Karpas-422 (cell line): ENCODE data around the gene STX8. TPM values are rescaled to one million over a fixed set of nuclear protein-coding genes. Genes with fewer than 3 reads are reported as not detected.
"Not testable (repeated sequence)": the region's sequence is repeated elsewhere in the genome, so short reads cannot be mapped to it uniquely, and the experiment has no call there.

Experiments
- DNase-seq: peaks from one replicate; pipeline ENCODE4 v3.0.0-alpha.2; 2015
- H2AFZ ChIP-seq: fragments of 200-600 bp; sonication (generic); 2 replicates; pipeline ENCODE4 v1.6.1; 2014; ENCODE audit warnings: antibody characterized with exemption, low read length, mixed read lengths
- H3K27ac ChIP-seq: fragments of 200-600 bp; sonication (generic); 2 replicates; pipeline ENCODE4 v1.5.1; 2014; ENCODE audit warnings: mild to moderate bottlenecking, low read length, moderate library complexity
- H3K27me3 ChIP-seq: fragments of 200-600 bp; sonication (generic); 2 replicates; pipeline ENCODE4 v1.6.1; 2014; ENCODE audit warnings: low read length, mixed read lengths
- H3K36me3 ChIP-seq: fragments of 200-600 bp; sonication (generic); 2 replicates; pipeline ENCODE4 v1.6.1; 2014; ENCODE audit warnings: low read length, mixed read lengths; ENCODE audit not compliant: insufficient read depth
- H3K4me1 ChIP-seq: fragments of 200-600 bp; sonication (generic); 2 replicates; pipeline ENCODE4 v1.6.1; 2014; ENCODE audit warnings: mild to moderate bottlenecking, low read length, mixed read lengths
- H3K4me2 ChIP-seq: fragments of 200-600 bp; sonication (generic); 2 replicates; pipeline ENCODE4 v1.6.1; 2014; ENCODE audit warnings: low read length, low read depth, mild to moderate bottlenecking; ENCODE audit not compliant: poor library complexity, severe bottlenecking
- H3K4me3 ChIP-seq: fragments of 200-600 bp; sonication (generic); 2 replicates; pipeline ENCODE4 v1.5.1; 2014; ENCODE audit warnings: mild to moderate bottlenecking, antibody characterized with exemption, low read length, mixed read lengths
- H3K79me2 ChIP-seq: fragments of 200-600 bp; sonication (generic); 2 replicates; pipeline ENCODE4 v1.6.1; 2014; ENCODE audit warnings: mild to moderate bottlenecking, low read length, mixed read lengths
- H3K9ac ChIP-seq: fragments of 200-600 bp; sonication (generic); 2 replicates; pipeline ENCODE4 v1.6.0; 2014; ENCODE audit warnings: low read length
- H3K9me2 ChIP-seq: fragments of 200-600 bp; sonication (generic), shearing (Covaris generic); replicated peaks from 2 replicates; pipeline ENCODE4 v1.6.0; 2014; ENCODE audit warnings: mild to moderate bottlenecking, low read length, moderate library complexity; ENCODE audit not compliant: insufficient read depth
- H3K9me3 ChIP-seq: fragments of 300-700, 200-600 bp; sonication (generic); 2 replicates; pipeline ENCODE4 v1.6.1; 2014; ENCODE audit warnings: low read length, mixed read lengths
- H4K20me1 ChIP-seq: fragments of 200-600 bp; sonication (generic); 2 replicates; pipeline ENCODE4 v1.6.1; 2014; ENCODE audit warnings: mild to moderate bottlenecking, antibody characterized with exemption, low read length, low read depth; ENCODE audit not compliant: insufficient read depth
- total RNA-seq: library from RNA; depleted of rRNA; stranded (reverse); fragments of >200 nt; shearing (Covaris generic); gene quantifications from 2 replicates; pipeline ENCODE4 v1.2.3, GENCODE V29; 2014; ENCODE audit warnings: low replicate concordance; rRNA removed

Gene STX8, protein sequence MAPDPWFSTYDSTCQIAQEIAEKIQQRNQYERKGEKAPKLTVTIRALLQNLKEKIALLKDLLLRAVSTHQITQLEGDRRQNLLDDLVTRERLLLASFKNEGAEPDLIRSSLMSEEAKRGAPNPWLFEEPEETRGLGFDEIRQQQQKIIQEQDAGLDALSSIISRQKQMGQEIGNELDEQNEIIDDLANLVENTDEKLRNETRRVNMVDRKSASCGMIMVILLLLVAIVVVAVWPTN
- 40.0 and 47.9 TPM in 2 replicates for total RNA-seq

DNA sequence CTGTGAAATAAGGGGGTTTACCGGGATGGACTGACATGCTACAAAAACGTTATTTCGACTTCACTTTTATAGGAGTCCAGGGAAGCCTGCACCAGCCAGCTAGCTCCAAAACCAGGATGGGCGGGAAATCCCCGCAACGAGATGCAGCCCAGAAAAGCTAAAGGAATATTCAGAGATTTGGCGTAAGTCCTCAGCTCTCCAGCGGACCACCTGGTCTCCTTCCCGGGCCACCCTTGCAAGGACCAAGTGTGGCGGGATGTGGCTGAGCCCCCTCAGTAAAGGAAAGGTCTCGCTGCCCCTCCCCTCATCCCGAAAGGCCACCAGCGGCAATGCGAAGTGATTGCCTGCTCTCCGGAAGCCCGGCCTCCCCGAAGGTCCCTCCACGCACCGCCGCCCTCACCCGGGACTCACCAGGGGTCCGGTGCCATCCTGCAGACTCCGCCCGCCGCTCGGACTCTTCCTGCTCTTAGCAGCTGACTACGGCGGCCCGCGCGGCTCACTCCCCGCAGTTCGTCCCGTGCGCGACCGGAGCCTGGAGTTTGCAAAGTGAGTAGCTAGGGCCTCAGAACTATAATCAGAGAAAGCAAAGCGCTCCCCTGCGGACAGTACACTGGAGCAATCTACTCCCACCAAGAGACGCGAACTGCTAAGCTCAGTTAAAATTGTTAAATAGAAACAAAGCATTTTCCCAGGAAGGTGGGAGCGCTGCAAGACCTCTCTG, at the start of gene STX8:
TSS of gene STX8 (minus strand) at position 440 of the 721 bp plus-strand sequence. CDS start at position 428, 12 bp downstream.
- H3K4me2 ChIP-seq: peak within 1 kb of the TSS; percentile 84
- no peaks in the 10 kb centered on the region for H3K36me3 ChIP-seq
- H4K20me1 ChIP-seq: no peaks in the 10 kb centered on the region; the same call in 1 of the 2 replicates
- H3K9me2 ChIP-seq: no peaks in the 10 kb centered on the region
- DNase-seq: peak; percentile 94
- H3K27me3 ChIP-seq: no peaks in the 10 kb centered on the region
- no peaks in the 10 kb centered on the region for H3K9me3 ChIP-seq
- H3K79me2 ChIP-seq: peaks cover 31% of the 10 kb centered on the region
- H3K9ac ChIP-seq: peak within 1 kb of the TSS; percentile 84
- peak within 1 kb of the TSS; percentile 90 for H3K4me3 ChIP-seq
- H2AFZ ChIP-seq: peak within 1 kb of the TSS; percentile 72
- peak within 1 kb of the TSS; percentile 25; the same call in 1 of the 2 replicates for H3K27ac ChIP-seq
- peaks cover 24% of the 10 kb centered on the region for H3K4me1 ChIP-seq

DNA sequence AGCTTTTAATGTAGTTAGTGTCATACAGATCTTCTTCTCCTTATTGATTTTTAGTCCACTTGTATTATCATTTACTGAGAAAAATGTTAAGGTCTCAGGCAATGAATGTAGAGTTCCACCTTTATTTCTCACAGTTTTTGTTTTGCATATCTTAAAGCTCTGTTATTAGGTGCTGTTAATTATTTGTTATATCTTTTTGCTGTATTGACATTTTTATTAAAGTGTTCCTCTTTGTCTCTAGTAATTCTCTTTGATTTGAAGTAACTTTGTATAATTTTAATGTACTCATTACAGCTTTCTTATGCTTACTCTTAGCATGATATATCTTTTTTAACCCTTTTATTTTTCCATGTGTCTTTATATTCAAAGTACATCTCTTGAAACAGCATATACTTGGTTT, 47.3 kb upstream of the STX8 start:
- H3K27ac ChIP-seq: no peak overlapping the region
- H4K20me1 ChIP-seq: no peaks in the 10 kb centered on the region
- H3K79me2 ChIP-seq: no peaks in the 10 kb centered on the region
- H3K4me3 ChIP-seq: no peak overlapping the region
- DNase-seq: no peak
- H3K9me3 ChIP-seq: peaks cover 3% of the 10 kb centered on the region; the same call in 1 of the 2 replicates
- H3K36me3 ChIP-seq: no peaks in the 10 kb centered on the region
- no peaks in the 10 kb centered on the region for H3K27me3 ChIP-seq
- no peaks in the 10 kb centered on the region for H3K9me2 ChIP-seq
- H3K4me2 ChIP-seq: no peak overlapping the region
- no peak overlapping the region for H2AFZ ChIP-seq
- no peak overlapping the region for H3K9ac ChIP-seq
- no peaks in the 10 kb centered on the region for H3K4me1 ChIP-seq

DNA sequence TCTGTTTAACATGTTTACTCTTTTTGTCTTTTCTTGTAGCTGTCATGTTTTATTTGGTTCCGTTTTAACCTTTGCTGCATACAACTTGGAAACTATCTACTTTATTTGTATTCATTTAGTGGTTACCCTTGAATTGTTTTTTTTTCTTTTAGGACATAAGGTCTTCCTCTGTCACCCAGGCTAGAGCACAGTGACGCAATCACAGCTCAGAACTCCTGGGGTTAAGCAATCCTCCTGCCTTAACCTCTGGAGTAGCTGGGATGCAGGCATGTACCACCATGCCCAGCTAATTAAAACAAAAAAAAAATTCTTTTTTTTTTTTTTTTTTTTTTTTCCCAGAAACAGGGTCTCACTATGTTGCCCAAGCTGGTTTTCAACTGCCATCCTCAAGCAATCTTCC, 39.9 kb upstream of the STX8 start:
- DNase-seq: no peak
- no peak overlapping the region for H3K4me3 ChIP-seq

DNA sequence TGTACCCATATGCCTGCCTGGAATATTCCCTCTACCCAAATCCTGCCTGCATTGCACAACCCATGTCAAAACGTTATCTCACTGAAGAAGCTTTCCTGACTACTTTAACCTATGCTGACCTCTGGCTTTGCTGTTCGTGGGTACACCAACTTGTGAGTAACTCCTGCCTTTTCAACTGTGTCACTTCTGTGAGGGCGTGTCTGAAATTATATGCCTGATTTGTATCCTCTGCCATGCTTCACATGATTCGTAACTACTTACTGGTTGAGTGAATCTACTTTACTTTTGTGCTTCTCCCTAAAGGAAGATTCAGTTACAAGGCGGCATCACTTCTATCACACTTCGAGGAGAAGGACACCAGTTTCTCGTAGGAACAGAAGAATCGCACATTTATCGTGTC, 36.4 kb upstream of the STX8 start:
- Histone ChIP-seq H3K4me1 (no peaks in the 10 kb centered on the region), H2AFZ (no peak overlapping the region), H3K27me3 (no peaks in the 10 kb centered on the region), H3K36me3 (no peaks in the 10 kb centered on the region), H3K79me2 (no peaks in the 10 kb centered on the region), H3K4me3 (no peak overlapping the region), H3K9me2 (no peaks in the 10 kb centered on the region), H4K20me1 (no peaks in the 10 kb centered on the region), H3K9me3 (no peaks in the 10 kb centered on the region), H3K27ac (no peak overlapping the region), H3K9ac (no peak overlapping the region), H3K4me2 (no peak overlapping the region)
- DNase-seq: no peak

More for the DNA sequence above, 39.9 kb upstream of the STX8 start:
- Histone ChIP-seq H3K36me3 (no peaks in the 10 kb centered on the region), H3K9me2 (no peaks in the 10 kb centered on the region), H4K20me1 (no peaks in the 10 kb centered on the region), H3K9ac (no peak overlapping the region), H3K27me3 (no peaks in the 10 kb centered on the region), H3K79me2 (no peaks in the 10 kb centered on the region), H3K27ac (no peak overlapping the region), H3K9me3 (no peaks in the 10 kb centered on the region), H2AFZ (no peak overlapping the region), H3K4me1 (no peaks in the 10 kb centered on the region), H3K4me2 (no peak overlapping the region)

DNA sequence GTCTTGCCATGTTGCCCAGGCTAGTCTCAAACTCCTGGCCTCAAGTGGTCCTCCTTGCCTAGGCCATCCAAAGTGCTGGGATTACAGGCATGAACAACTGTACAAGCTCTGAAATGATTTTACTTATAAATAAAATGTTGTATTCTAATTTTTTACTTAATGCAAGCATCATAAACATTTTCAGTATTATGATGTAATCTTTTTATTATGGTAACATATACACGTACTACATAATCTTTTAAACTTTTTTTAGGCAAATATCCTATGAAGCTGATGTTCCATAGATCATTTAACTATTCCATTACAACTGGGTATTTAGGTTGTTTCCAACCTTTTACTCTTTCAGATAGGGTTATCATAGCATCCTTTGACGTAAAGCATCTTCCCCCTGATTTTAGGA, 35.9 kb upstream of the STX8 start:
- no peaks in the 10 kb centered on the region for H3K36me3 ChIP-seq
- DNase-seq: no peak
- H3K4me1 ChIP-seq: no peaks in the 10 kb centered on the region
- no peaks in the 10 kb centered on the region for H3K9me3 ChIP-seq
- H3K79me2 ChIP-seq: no peaks in the 10 kb centered on the region
- no peak overlapping the region for H3K4me2 ChIP-seq
- H2AFZ ChIP-seq: no peak overlapping the region
- no peaks in the 10 kb centered on the region for H4K20me1 ChIP-seq
- H3K27ac ChIP-seq: no peak overlapping the region
- H3K4me3 ChIP-seq: no peak overlapping the region
- no peaks in the 10 kb centered on the region for H3K9me2 ChIP-seq
- no peak overlapping the region for H3K9ac ChIP-seq
- H3K27me3 ChIP-seq: no peaks in the 10 kb centered on the region

DNA sequence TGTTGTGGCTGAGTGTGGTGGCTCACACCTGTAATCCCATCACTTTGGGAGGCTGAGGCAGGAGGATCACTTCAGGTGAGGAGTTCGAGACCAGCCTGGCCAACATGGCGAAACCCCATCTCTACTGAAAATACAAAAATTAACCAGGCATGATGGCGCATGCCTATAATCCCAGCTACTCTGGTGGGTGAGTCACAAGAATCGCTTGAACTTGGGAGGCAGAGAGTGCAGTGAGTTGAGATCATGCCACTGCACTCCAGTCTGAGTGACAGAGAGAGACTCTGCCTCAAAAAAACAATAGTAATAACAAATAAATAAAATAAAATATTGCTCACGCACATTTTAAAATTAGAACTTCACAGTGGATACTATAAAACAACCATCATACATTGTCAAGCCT, 31.4 kb upstream of the STX8 start:
- not testable (repeated sequence) for H3K79me2 ChIP-seq, H3K9ac ChIP-seq, H3K27ac ChIP-seq, H3K36me3 ChIP-seq, H3K4me1 ChIP-seq, H2AFZ ChIP-seq, H3K4me2 ChIP-seq, DNase-seq, H3K9me2 ChIP-seq, H3K27me3 ChIP-seq, H4K20me1 ChIP-seq, H3K9me3 ChIP-seq, H3K4me3 ChIP-seq

DNA sequence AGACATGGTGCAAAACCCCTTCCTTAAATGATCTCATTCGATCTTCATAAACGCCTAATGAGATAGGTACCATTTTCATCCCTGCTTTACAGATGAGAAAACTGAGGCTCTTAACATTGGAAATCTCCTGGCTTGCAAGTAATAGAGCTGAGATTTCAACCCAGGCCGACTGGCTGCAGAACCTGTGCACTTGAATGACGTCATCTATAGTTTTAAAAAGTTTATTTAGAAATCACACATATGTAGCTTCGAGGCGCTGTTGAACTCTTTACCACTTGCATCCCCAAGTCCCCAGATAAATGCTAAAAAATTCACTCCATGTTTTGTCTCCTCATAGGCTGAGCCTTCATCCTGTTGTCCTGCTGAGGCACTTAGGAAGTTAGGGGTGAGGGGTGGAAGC, 30.8 kb upstream of the STX8 start:
- Histone ChIP-seq H3K9me3 (no peaks in the 10 kb centered on the region), H3K27me3 (no peaks in the 10 kb centered on the region), H3K4me3 (no peak overlapping the region), H3K4me1 (no peaks in the 10 kb centered on the region), H2AFZ (no peak overlapping the region), H3K9me2 (no peaks in the 10 kb centered on the region), H3K9ac (no peak overlapping the region), H4K20me1 (no peaks in the 10 kb centered on the region), H3K4me2 (no peak overlapping the region), H3K79me2 (no peaks in the 10 kb centered on the region), H3K27ac (no peak overlapping the region), H3K36me3 (no peaks in the 10 kb centered on the region)
- no peak for DNase-seq

DNA sequence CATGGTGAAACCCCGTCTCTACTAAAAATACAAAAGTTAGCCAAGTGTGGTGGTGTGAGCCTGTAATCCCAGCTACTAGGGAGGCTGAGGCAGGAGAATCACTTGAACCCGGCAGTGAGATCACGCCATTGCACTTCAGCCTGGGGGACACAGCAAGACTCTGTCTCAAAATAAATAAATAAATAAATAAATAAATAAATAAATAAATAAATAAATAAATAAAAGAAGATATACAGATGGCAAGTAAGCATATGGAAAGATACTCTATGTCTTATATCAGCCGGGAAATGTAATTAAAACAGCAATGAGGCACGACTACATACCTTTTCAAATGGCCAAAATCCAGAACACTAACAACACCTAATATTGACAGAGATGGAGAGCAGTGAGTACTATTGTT, 29.0 kb upstream of the STX8 start:
- not testable (repeated sequence) for H3K27me3 ChIP-seq, H3K4me2 ChIP-seq, H3K4me3 ChIP-seq, H3K9me2 ChIP-seq, H2AFZ ChIP-seq, H3K27ac ChIP-seq, H3K79me2 ChIP-seq, H3K4me1 ChIP-seq, H4K20me1 ChIP-seq, H3K36me3 ChIP-seq, H3K9me3 ChIP-seq, DNase-seq, H3K9ac ChIP-seq
